ENCODE results near the gene RBFOX2.

Gene RBFOX2

DNA sequence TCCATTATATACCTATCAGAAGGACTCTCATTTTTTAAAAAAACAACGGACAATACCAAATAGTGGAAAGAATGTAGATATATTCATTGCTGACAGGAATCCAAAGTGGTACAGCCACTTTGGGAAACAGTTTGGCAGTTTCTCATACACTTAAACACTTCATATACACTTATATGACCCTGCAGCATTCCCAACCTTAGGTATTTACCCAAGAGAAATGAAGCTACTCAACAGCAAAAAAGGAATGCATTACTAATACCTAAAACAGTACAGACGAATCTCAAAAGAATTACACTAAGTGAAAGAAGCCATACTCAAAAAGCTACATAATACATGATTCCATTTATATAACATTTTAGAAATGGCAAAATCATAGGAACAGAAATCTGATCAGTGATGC is 51.5 kb downstream of the RBFOX2 start:
- no peak for DNase-seq (ENCODE audit: low read depth, low spot score)

DNA sequence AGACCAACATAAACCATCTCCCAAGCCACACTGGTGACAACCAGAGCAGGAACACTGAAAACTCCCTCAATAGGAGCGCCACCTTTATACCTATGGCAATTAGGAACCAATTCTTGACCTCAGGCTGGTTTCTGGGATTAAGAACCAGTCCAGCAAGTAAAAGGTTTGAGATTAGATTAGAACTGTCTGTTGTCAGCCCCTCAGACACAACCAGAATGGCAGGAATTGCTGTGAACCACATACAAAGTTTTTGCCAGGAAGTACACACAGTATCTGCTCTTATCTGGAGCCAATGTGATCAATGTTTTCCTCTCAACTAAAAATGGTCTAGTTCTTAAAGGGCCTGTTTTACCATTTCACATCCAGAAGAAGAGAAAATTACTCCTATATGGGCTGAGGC is 55.2 kb downstream of the RBFOX2 start:
- DNase-seq (ENCODE audit: low read depth, low spot score), result no peak

GRCh38 chr22:35972559-35972958 is 56.1 kb downstream of the RBFOX2 start:
- no peak for DNase-seq (ENCODE audit: low read depth, low spot score)

- DNase-seq (ENCODE audit: low read depth, low spot score), result no peak
Observed at GRCh38 chr22:35971456-35972119, 57.0 kb downstream of the RBFOX2 start.

DNA sequence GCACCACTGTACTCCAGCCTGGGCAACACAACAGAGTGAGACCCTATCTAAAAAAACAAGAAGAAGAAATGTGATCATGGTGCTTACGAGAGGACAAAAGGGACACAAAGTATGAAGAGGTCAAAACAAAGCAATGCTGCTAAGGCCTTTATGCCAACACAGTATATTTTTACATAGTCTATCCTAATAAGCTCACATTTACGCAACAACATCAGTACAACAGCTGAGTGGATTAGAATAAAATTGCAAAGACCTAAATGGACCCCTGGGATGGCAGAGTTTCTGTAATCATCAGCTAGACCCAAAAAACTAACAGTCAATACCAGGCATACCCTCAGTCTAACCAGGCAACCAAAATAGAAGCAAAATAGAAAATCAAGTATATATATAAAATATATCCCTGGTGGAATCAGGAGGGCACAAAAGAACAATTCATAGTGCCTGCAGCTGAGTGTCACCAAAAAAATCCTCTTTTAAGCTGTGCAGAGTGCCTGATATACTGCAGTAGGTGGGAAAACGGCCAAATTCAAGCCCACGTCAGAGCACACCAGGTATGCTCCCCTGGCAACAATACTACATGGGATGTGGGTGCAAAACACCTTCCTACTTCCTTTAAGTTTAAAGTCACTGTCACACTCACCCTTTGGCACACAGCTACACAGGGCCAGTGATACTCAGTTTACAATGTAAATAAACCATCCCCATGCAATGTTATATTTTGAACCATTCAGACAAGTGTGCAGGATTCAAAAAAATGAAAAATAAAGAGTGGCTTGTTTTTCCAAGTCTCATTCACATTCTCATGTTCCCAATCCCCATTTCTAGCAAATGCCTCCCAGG is 57.8 kb downstream of the RBFOX2 start:
- DNase-seq (ENCODE audit: low read depth, low spot score), result no peak

DNA sequence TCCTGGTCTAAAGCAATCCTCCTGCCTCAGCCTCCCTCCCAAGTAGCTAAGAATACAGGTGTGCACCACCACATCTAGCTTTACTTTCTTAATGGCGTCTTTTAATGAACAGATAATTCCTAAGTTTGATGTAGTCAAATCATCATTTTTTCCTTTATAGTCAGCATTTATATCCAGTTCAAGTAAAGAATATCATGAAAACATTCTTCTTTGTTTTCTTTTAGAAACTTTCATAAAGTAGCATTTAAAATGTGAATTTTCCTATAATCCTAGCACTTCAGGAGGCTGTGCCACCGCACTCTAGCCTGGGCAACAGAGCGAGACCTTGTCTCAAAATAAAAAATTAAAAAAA is 61.6 kb downstream of the RBFOX2 start:
- no peak for DNase-seq (ENCODE audit: low read depth, low spot score)

DNA sequence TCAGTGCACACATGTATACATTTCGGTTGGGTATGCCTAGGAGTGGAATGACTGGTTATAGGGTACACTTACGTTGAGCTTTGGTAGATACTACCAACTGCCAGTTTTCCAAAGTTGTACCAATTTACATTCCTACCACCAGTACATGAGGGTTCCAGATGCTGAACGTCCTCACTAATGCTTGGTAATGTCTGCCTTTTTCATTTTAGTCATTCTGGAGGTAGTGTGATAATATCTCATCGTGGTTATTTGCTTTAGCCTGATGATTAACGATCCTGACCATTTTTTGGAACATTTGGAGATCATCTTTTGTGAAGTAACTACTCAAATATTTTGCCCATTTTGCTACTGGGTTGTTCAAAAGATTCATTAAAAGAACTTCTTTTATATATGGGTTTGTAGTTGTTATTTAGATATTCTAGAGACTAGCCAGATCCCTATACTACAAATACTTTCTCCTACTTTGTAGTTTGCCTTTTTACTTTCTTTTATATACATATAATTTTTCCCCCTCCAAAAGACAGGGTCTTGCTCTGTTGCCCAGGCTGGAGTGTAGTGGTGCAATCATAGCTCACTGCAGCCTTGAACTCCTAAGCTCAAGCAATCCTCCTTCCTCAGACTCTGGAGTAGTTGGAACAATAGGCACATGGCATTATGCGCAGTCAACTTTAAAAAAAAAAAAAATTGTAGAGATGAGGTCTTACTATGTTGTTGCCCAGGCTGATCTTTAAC is 62.1 kb downstream of the RBFOX2 start:
- no peak for DNase-seq (ENCODE audit: low read depth, low spot score)

DNA sequence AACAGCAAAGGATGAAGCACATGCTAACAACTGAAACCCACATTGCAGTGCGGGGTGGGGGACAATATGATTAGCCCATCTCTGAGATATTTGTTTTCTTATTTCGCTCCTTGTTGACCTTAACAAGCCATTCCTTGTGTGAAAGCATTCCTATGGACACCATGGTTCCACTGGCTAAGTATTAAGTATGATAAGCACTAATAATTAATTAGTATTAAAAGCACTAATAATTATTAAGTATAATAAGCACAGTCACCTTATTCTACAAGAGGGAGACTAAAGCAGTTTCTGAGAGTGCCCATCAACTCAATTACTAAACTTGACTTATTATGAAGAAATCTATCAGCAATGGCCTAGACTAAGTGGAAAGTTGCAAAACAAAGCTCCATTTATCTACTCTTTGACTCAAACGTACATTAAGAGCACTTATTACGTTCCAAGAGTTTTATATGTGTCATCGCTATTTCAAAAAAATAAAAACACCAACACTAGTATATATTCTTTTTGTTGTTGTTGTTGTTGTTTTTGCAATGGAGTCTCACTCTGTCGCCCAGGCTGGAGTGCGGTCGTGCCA is 65.3 kb downstream of the RBFOX2 start:
- DNase-seq (ENCODE audit: low read depth, low spot score), result no peak

DNA sequence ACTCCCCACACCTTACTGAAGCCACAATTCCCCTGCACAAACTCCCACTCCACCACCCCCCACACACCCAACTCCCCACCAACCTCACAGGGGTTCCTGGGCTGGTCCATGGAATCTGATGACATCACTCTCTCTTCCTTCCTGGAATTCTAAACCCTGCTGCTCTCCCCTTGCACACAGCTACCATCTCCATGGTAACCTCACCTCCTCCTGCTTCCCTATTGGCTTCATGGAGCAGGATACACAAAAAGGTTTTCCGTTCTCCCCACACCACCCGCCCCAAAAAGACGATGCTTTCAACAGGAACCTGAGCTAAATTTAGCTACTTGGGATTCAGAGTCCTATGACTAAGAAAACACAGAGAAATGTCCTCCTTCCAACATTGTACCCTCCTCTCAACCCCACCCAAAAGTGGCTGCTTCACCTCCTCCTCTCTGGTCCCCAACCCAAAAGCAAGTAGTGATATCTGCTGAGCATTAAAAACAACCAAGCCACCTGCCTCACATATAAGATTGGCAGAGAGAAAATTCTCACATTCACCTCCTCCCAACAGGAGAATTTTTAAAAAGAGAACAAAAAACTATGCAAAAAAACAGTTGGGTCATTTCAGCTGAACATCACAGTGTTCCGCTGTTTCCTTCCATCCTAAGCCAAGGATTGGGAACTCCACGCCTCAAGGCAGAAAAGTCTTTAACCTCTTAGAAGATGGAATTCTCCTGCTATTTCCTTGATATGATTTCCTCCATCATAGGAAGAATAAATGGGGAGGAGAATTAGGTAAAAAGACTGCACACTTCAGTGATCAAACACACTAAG is 66.9 kb downstream of the RBFOX2 start:
- DNase-seq (ENCODE audit: low read depth, low spot score), result peak; percentile 97

GRCh38 chr22:35960854-35961253 is 67.8 kb downstream of the RBFOX2 start:
- DNase-seq (ENCODE audit: low read depth, low spot score), result no peak

GRCh38 chr22:35959121-35959800 is 69.4 kb downstream of the RBFOX2 start:
- DNase-seq (ENCODE audit: low read depth, low spot score), result no peak

DNA sequence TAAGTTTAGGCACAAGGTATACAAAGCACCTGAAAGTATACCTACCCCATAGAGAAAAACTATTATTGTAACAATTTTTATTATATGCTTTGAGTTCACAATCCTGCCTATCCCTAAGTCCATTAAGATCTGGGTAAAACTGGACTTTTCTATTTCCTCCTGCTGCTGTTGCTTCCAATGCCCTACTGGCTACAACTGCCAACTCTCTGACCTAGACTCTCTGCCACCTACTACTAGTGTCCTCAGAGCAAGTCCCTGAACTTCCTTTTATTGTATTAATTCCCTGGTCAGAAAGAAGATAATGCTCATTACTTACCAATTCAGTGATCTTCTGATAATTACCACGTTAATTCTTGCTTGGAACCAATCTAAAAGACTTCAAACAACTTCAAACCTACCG is 70.3 kb downstream of the RBFOX2 start:
- no peak for DNase-seq (ENCODE audit: low read depth, low spot score)

DNA sequence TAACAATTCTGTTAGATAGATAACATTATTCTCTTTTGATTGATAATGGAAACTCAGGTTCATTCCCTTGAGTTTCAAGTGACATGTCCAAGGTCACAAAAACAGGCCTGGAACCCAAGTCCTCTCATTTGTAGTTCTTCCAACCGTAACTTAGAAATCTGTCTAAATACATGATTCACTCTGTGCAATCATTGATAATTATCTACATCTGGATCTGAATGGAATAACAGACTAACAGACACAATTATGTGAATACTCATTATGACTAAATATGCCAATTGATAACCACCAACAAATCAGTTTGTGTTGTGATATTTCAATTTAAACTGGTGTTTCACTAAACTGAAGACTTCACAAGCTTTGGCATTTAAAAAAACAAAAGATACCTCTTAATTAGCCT is 71.0 kb downstream of the RBFOX2 start:
- DNase-seq (ENCODE audit: low read depth, low spot score), result no peak

- DNase-seq (ENCODE audit: low read depth, low spot score), result no peak
Observed at GRCh38 chr22:35956850-35957249, 71.8 kb downstream of the RBFOX2 start.

DNA sequence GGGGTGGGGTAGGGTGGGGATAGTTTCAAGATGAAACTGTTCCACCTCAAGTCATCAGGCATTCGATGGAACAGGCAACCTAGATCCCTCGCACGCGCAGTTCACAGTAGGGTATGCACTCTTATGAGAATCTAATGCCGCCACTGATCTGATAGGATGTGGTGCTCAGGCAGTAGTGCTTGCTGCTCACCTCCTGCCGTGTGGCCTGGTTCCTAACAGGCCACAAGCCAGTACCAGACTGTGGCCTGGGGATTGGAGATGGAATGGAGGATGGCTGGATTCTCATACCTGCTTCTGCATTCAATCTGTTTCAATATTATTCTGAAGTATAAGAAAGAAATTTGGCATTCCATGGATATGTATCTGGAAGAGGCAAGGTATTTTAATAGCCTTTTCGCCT is 73.1 kb downstream of the RBFOX2 start:
- no peak for DNase-seq (ENCODE audit: low read depth, low spot score)

- no peak for DNase-seq (ENCODE audit: low read depth, low spot score)
Observed at GRCh38 chr22:35952576-35952975, 76.0 kb downstream of the RBFOX2 start.

GRCh38 chr22:35950262-35950661 is 78.4 kb downstream of the RBFOX2 start:
- DNase-seq (ENCODE audit: low read depth, low spot score), result no peak

DNA sequence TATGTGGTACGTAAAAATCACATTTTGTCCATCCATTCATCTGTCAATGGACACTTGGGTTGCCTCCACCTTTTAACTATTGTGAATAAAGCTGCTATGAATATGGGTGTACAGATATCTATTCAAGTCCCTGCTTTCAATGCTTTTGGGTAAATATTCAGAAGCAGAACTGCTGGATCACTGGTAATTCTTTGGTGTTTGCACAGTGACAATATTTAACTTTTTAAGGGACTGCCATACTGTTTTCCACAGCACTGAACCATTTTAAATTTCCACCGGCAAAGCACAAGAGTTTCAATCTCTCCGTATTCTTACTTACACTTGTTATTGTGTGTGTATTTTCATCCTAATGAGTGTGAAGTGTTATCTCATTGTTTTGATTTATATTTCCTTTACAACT is 79.4 kb downstream of the RBFOX2 start:
- no peak for DNase-seq (ENCODE audit: low read depth, low spot score)

DNA sequence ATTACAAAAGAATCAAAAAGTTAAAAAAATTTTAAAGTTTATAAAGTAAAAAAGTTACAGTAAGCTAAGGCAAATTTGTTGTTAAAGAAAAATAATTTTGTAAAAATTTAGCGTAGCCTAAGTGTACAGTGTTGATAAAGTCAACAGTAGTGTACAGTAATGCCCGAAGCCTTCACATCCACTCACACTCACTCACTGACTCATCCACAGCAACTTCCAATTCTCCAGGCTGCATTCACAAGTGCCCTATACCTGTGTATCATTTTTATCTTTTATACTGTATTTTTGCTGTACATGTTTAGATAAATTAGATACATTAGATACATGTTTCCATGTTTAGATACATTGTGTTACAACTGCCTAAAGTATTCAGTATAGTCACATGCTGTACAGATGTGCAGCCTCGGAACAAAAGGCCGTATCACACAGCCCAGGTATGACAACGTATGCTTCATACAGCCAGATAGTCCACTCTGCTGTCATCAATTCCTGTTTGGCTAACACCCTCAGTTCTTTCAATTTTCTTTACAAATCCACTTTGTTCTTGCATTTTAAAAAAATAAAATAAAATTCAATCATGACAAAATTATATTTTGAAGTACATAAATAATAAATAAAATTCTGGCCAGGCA is 80.7 kb downstream of the RBFOX2 start:
- DNase-seq (ENCODE audit: low read depth, low spot score), result no peak

GRCh38 chr22:35944458-35944857 is 84.2 kb downstream of the RBFOX2 start:
- DNase-seq (ENCODE audit: low read depth, low spot score), result no peak
